Esophagus squamous epithelium (tissue), 5 donors: ENCODE measurements around the gene MT1A. TPM values are rescaled to one million over a fixed set of nuclear protein-coding genes. Genes with fewer than 3 reads are reported as not detected.
A peak's percentile ranks its signal among the peaks of the same experiment; 100 is the strongest.
"Not testable (repeated sequence)": the region's sequence is repeated elsewhere in the genome, so short reads cannot be mapped to it uniquely, and the experiment has no call there.

ENCODE experiments used
- DNase-seq: peaks from one replicate; lab custom pipeline; 2025; lab: John Stamatoyannopoulos, UW
- H3K27ac ChIP-seq, 4 donors: fragments of 200-600 bp; sonication (generic); one replicate each; pipeline ENCODE4 v1.5.1; 2016 to 2019; ENCODE audit warnings: mild to moderate bottlenecking in 1 of 4
- H3K27me3 ChIP-seq, 4 donors: fragments of 200-600 bp; sonication (generic); 1 replicate in 3 of 4; 2 replicates in 1 of 4; pipeline versions ENCODE4 v1.5.1 to v1.6.0; 2017 to 2021; ENCODE audit warnings: antibody characterized with exemption in 1 of 4
- H3K36me3 ChIP-seq, 3 donors: fragments of 200-600 bp; sonication (generic); one replicate each; pipeline ENCODE4 v1.5.1; 2016 to 2019
- H3K4me1 ChIP-seq, 3 donors: fragments of 200-600 bp; sonication (generic); one replicate each; pipeline ENCODE4 v1.5.1; 2017 to 2019
- H3K4me3 ChIP-seq, 4 donors: fragments of 200-600 bp; sonication (generic); 1 replicate in 3 of 4; 2 replicates in 1 of 4; pipeline ENCODE4 v1.5.1; 2016 to 2019; ENCODE audit warnings: mild to moderate bottlenecking in 2 of 4, moderate library complexity in 1 of 4
- H3K9me3 ChIP-seq, 3 donors: fragments of 200-600 bp; sonication (generic); one replicate each; pipeline ENCODE4 v1.5.1; 2016 to 2019
- CTCF ChIP-seq, 6 experiments: fragments of 450-650 bp in 4 of 6; fragments of 200-600 bp in 2 of 6; sonication (generic) in 2 of 6; IDR thresholded peaks; one replicate each; pipeline ENCODE4 v1.5.1; 2016 to 2019; ENCODE audit warnings: antibody characterized with exemption in 6 of 6, mild to moderate bottlenecking in 4 of 6, moderate library complexity in 4 of 6
- POLR2A ChIP-seq, 4 donors: fragments of 450-650 bp; IDR thresholded peaks; one replicate each; pipeline ENCODE4 v1.6.1; 2017; ENCODE audit warnings: antibody characterized with exemption in 4 of 4, mild to moderate bottlenecking in 4 of 4, moderate library complexity in 3 of 4
- WGBS, 2 donors: methylation state at CpG; one replicate each; pipeline ENCODE4 v1.1.5; 2018; 5-methylcytosine and 5-hydroxymethylcytosine counted together
- intact Hi-C: fragments of 100-400 bp; cut with DNase I; formaldehyde crosslinking; loops from one replicate; pipeline ENCODE4 v1.15.0; 2022
- total RNA-seq, 4 donors: library from RNA; depleted of rRNA; stranded (reverse); fragments of >200 nt; gene quantifications; one replicate each; pipeline ENCODE4 v1.1.0, GENCODE V29; 2016
- donor health status: DM: yes; HTN: yes; CAD: no.

The MT1A gene
- total RNA-seq, 4 donors from 2014 or later = 3.3 to 34.2 (median 5.3) TPM; not detected in 1

DNA sequence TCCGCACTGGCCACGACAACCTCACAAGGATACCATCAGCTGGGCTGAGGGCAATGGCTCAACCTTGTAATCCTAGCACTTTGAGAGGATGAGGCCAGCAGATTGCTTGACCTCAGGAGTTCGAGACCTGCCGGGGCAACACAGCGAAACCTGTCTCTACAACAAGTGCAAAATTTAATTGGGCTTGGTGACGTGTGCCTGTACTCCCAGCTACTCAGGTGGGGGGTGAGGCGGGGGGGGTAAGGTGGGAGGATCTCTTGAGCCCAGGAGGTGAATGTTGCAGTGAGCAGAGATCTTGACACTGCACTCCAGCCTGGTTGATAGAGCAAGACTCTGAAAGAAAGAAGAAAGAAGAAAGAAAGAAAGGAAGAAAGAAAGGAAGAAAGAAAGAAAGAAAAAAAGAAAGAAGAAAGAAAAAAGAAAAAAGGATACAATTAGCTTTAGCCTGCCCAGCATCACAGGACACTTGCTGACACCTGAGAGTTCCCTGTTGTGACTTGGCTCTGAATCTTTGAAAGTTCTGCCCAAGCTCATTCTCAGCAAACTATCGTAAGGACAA is 18.0 kb upstream of the MT1A start:
- Histone ChIP-seq H3K27ac (no peak overlapping the region), H3K9me3 (no peaks in the 10 kb centered on the region), H3K27me3 (peaks cover 0 to 21% (median 0%) of the 10 kb centered on the region in 4 donors), H3K36me3 (no peaks in the 10 kb centered on the region), H3K4me1 (peaks cover 11 to 32% (median 11%) of the 10 kb centered on the region in 3 donors), H3K4me3 (no peak overlapping the region)
- WGBS, 2 donors = 93% methylated on average over 7 of the region's 8 CpGs
- no peak for DNase-seq
- TF ChIP-seq POLR2A (IDR thresholded peaks at IDR 0.05) (no peak), CTCF (IDR thresholded peaks at IDR 0.05) (no peak)
- intact Hi-C loops = no loop called here

DNA sequence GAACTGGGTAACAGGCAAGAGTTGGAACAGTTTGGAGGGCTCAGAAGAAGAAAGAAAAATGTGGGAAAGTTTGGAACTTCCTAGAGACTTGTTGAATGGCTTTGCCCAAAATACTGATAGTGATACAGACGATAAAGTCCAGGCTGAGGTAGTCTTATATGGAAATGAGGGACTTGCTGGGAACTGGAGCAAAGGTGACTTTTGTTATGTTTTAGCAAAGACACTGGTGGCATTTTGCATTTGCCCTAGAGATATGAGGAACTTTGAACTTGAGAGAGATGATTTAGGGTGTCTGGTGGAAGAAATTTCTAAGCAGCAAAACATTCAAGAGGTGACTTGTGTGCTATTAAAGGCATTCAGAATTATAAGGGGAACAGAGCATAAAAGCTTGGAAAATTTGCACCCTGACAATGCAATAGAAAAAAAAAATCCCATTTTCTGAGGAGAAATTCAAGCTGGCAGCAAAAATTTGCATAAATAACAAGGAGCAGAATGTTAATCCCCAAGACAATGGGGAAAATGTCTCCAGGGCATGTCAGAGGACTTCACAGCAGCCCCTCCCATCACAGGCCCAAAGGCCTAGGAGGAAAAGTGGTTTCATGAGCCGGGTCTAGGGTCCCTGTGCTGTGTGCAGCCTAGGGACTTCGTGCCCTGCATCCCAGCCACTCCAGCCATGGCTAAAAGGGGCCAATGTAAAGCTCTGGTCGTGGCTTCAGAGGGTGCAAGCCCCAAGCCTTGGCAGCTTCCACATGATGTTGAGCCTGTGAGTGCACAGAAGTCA is 16.6 kb upstream of the MT1A start:
- Histone ChIP-seq H3K27ac (peak overlapping the region in 2 of 4 donors; percentile 58 to 59), H3K4me1 (peaks cover 14 to 43% (median 19%) of the 10 kb centered on the region in 3 donors), H3K27me3 (peaks cover 0 to 28% (median 0%) of the 10 kb centered on the region in 4 donors)
- H3K36me3 ChIP-seq, DNase-seq, H3K4me3 ChIP-seq, H3K9me3 ChIP-seq, intact Hi-C loops: not testable (repeated sequence)
- 77 to 83% methylated on average over 2 of the region's 4 CpGs for WGBS, 2 donors

GRCh38 chr16:56623184-56623583 is 15.3 kb upstream of the MT1A start:
- peaks cover 0 to 18% (median 0%) of the 10 kb centered on the region in 4 donors for H3K27me3 ChIP-seq
- H3K27ac ChIP-seq, H3K4me3 ChIP-seq, H3K9me3 ChIP-seq, intact Hi-C loops, H3K36me3 ChIP-seq, DNase-seq: not testable (repeated sequence)
- peaks cover 6 to 39% (median 9%) of the 10 kb centered on the region in 3 donors for H3K4me1 ChIP-seq
- WGBS, 2 donors = 88 to 89% methylated on average over 5 of the region's 5 CpGs

- DNase-seq = no peak
- no peak overlapping the region for H3K27ac ChIP-seq
- peaks cover 6 to 34% (median 9%) of the 10 kb centered on the region in 3 donors for H3K4me1 ChIP-seq
- H3K9me3 ChIP-seq = no peaks in the 10 kb centered on the region
- intact Hi-C loops = no loop called here
- H3K4me3 ChIP-seq = no peak overlapping the region
- WGBS, 2 donors = 92% methylated on average over 2 of the region's 2 CpGs
- peaks cover 0 to 13% (median 0%) of the 10 kb centered on the region in 4 donors for H3K27me3 ChIP-seq
- H3K36me3 ChIP-seq = no peaks in the 10 kb centered on the region
- TF ChIP-seq POLR2A (IDR thresholded peaks at IDR 0.05) (no peak), CTCF (IDR thresholded peaks at IDR 0.05) (no peak)
These were observed 14.8 kb upstream of the MT1A start for GRCh38 chr16:56623637-56624036.

DNA sequence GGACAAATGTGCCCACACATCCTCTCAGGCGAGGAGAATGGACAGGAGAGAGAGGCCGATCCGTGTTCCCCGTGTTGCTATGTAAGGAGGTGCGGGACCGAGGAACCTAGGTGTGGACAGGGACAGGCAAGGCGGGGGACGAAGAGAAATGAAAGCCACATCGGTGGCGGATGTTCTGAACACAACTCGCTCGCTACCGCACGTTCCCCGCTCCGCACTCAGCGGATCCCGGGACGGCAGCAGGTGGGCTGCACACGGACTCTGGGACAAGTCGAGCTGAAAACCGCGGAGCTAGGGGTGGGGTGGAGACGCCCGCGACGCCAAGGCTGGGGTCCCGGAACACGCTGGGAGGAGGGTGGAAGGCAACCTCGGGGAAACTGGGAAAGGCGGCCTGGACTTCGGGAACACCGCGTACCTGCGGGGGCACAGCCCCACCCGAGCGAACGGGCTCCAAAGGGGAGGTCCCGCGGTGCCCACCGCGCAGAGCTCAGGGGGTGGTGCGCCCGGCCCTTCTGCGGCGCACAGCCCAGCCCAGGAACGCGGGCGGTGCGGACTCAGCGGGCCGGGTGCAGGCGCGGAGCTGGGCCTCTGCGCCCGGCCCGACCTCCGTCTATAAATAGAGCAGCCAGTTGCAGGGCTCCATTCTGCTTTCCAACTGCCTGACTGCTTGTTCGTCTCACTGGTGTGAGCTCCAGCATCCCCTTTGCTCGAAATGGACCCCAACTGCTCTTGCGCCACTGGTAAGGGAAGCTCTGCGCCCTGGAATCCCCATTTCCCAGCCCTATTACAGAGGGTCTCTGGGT is 13.1 kb upstream of the MT1A start, which contains the start of gene MT1E:
TSS of gene MT1E (plus strand) at position 642 of the 803 bp plus-strand sequence. CDS start at position 713, 71 bp downstream.
- Histone ChIP-seq H3K27ac (peak within 1 kb of the TSS; percentile 79 to 96 (median 90)), H3K4me3 (peak within 1 kb of the TSS; percentile 43 to 81 (median 66)), H3K27me3 (peaks cover 0 to 10% (median 0%) of the 10 kb centered on the region in 4 donors), H3K4me1 (peaks cover 6 to 33% (median 9%) of the 10 kb centered on the region in 3 donors), H3K9me3 (no peaks in the 10 kb centered on the region), H3K36me3 (no peaks in the 10 kb centered on the region)
- WGBS, 2 donors = 4 to 9% methylated on average over 12 to 15 of the region's 62 CpGs
- intact Hi-C loops = no loop called here
- DNase-seq = no peak
- TF ChIP-seq POLR2A (IDR thresholded peaks at IDR 0.05) (peak in 3 of 4 donors; percentile 13 to 89 (median 88)), CTCF (IDR thresholded peaks at IDR 0.05) (no peak)
